Measurements from ENCODE around the gene NXPH3.

Gene NXPH3

GRCh38 chr17:49610883-49611584 lies 35.4 kb downstream of the NXPH3 start:
- Histone ChIP-seq H3K18ac (ENCODE audit: low read length) (no peak overlapping the region), H3K4me2 (ENCODE audit: insufficient read depth, low read length, poor library complexity, severe bottlenecking) (no peak overlapping the region), H3K4ac (ENCODE audit: low read length) (no peak overlapping the region), H2AFZ (ENCODE audit: low read length) (no peak overlapping the region), H3K27ac (replicated peaks; ENCODE audit: low read length) (no peak overlapping the region), H2BK12ac (ENCODE audit: low read length) (no peak overlapping the region), H2AK5ac (ENCODE audit: low read depth, low read length) (no peak overlapping the region), H3K9ac (ENCODE audit: low read depth, low read length, poor library complexity) (no peak overlapping the region), H3K23ac (ENCODE audit: low read depth, low read length, poor library complexity) (no peak overlapping the region), H2BK15ac (ENCODE audit: low read length) (no peak overlapping the region), H3K9me3 (replicated peaks in 1 of 2; ENCODE audit: control insufficient read depth in 2 of 2, insufficient read depth in 1 of 2, low read depth in 1 of 2, low read length in 2 of 2) (no peaks in the 10 kb centered on the region), H3K79me1 (ENCODE audit: low read depth, low read length) (no peaks in the 10 kb centered on the region), H2BK5ac (ENCODE audit: low read length) (no peak overlapping the region), H4K91ac (ENCODE audit: low read depth, low read length, poor library complexity) (no peak overlapping the region), H3K14ac (ENCODE audit: low read length) (no peak overlapping the region), H3K36me3 (replicated peaks in 1 of 2; ENCODE audit: control insufficient read depth in 2 of 2, insufficient read depth in 2 of 2, low read length in 2 of 2) (peaks cover 24 to 94% of the 10 kb centered on the region in 2 donors), H4K8ac (ENCODE audit: low read depth, low read length) (no peak overlapping the region), H3K4me1 (ENCODE audit: control insufficient read depth in 2 of 2, insufficient read depth in 1 of 2, low read depth in 1 of 2, low read length in 2 of 2) (no peaks in the 10 kb centered on the region), H3K4me3 (ENCODE audit: low read length in 2 of 2) (no peak overlapping the region), H2BK120ac (ENCODE audit: low read depth, low read length) (no peak overlapping the region), H3K27me3 (ENCODE audit: control insufficient read depth in 3 of 3, insufficient read depth in 3 of 3, low read depth in 1 of 3, low read length in 3 of 3) (no peaks in the 10 kb centered on the region)
- DNase-seq (ENCODE audit: low spot score): no peak
- no CpG with 5 or more reads among the region's 5 CpGs for WGBS, 2 donors (ENCODE audit: extremely low coverage in 2 of 2, insufficient read length in 2 of 2, insufficient replicate concordance in 1 of 2)

DNA sequence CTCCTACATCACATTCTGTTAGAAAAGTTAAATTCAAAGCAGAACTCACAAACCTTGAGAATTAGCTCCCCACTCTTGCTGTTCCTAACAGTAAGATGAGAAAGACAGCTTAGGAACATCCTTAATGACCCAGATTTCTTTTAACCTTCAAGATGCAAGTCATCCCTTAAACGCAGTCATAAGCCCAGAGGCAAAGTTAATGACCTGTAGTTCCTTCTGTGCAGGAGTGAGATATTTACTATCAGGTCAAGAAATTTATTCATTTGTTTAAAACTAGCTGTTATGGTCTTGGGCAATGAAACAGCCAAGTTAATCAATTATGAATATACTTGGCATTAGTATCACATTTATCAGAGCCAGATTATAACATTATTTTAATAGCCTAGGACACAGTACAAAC lies 37.1 kb downstream of the NXPH3 start:
- Histone ChIP-seq H3K4me3 (ENCODE audit: low read length in 2 of 2) (no peak overlapping the region), H3K4me1 (ENCODE audit: control insufficient read depth in 2 of 2, insufficient read depth in 1 of 2, low read depth in 1 of 2, low read length in 2 of 2) (no peaks in the 10 kb centered on the region), H2BK120ac (ENCODE audit: low read depth, low read length) (no peak overlapping the region), H2BK5ac (ENCODE audit: low read length) (no peak overlapping the region), H3K14ac (ENCODE audit: low read length) (no peak overlapping the region), H3K27ac (replicated peaks; ENCODE audit: low read length) (no peak overlapping the region), H3K4me2 (ENCODE audit: insufficient read depth, low read length, poor library complexity, severe bottlenecking) (no peak overlapping the region), H2BK15ac (ENCODE audit: low read length) (no peak overlapping the region), H2AFZ (ENCODE audit: low read length) (no peak overlapping the region), H3K9me3 (replicated peaks in 1 of 2; ENCODE audit: control insufficient read depth in 2 of 2, insufficient read depth in 1 of 2, low read depth in 1 of 2, low read length in 2 of 2) (no peaks in the 10 kb centered on the region), H4K91ac (ENCODE audit: low read depth, low read length, poor library complexity) (no peak overlapping the region), H3K18ac (ENCODE audit: low read length) (no peak overlapping the region), H4K8ac (ENCODE audit: low read depth, low read length) (no peak overlapping the region), H3K79me1 (ENCODE audit: low read depth, low read length) (no peaks in the 10 kb centered on the region), H3K9ac (ENCODE audit: low read depth, low read length, poor library complexity) (no peak overlapping the region), H3K36me3 (replicated peaks in 1 of 2; ENCODE audit: control insufficient read depth in 2 of 2, insufficient read depth in 2 of 2, low read length in 2 of 2) (peaks cover 29 to 92% of the 10 kb centered on the region in 2 donors), H3K27me3 (ENCODE audit: control insufficient read depth in 3 of 3, insufficient read depth in 3 of 3, low read depth in 1 of 3, low read length in 3 of 3) (no peaks in the 10 kb centered on the region), H2BK12ac (ENCODE audit: low read length) (no peak overlapping the region), H3K23ac (ENCODE audit: low read depth, low read length, poor library complexity) (no peak overlapping the region), H2AK5ac (ENCODE audit: low read depth, low read length) (no peak overlapping the region), H3K4ac (ENCODE audit: low read length) (no peak overlapping the region)
- no peak for DNase-seq (ENCODE audit: low spot score)
- WGBS, 2 donors (ENCODE audit: extremely low coverage in 2 of 2, insufficient read length in 2 of 2, insufficient replicate concordance in 1 of 2): no CpG with 5 or more reads among the region's 1 CpG

- H3K9ac ChIP-seq (ENCODE audit: low read depth, low read length, poor library complexity): no peak overlapping the region
- H3K4me1 ChIP-seq (ENCODE audit: control insufficient read depth in 2 of 2, insufficient read depth in 1 of 2, low read depth in 1 of 2, low read length in 2 of 2): no peaks in the 10 kb centered on the region
- no peak overlapping the region for H2BK15ac ChIP-seq (ENCODE audit: low read length)
- WGBS, 2 donors (ENCODE audit: extremely low coverage in 2 of 2, insufficient read length in 2 of 2, insufficient replicate concordance in 1 of 2): no CpG with 5 or more reads among the region's 1 CpG
- no peak overlapping the region for H3K23ac ChIP-seq (ENCODE audit: low read depth, low read length, poor library complexity)
- no peak overlapping the region for H4K8ac ChIP-seq (ENCODE audit: low read depth, low read length)
- H2AFZ ChIP-seq (ENCODE audit: low read length): no peak overlapping the region
- no peak overlapping the region for H3K4me2 ChIP-seq (ENCODE audit: insufficient read depth, low read length, poor library complexity, severe bottlenecking)
- no peak overlapping the region for H2BK5ac ChIP-seq (ENCODE audit: low read length)
- H2BK120ac ChIP-seq (ENCODE audit: low read depth, low read length): no peak overlapping the region
- no peaks in the 10 kb centered on the region for H3K79me1 ChIP-seq (ENCODE audit: low read depth, low read length)
- H3K27me3 ChIP-seq (ENCODE audit: control insufficient read depth in 3 of 3, insufficient read depth in 3 of 3, low read depth in 1 of 3, low read length in 3 of 3): no peaks in the 10 kb centered on the region
- no peak for DNase-seq (ENCODE audit: low spot score)
- no peak overlapping the region for H2BK12ac ChIP-seq (ENCODE audit: low read length)
- H3K4me3 ChIP-seq (ENCODE audit: low read length in 2 of 2): no peak overlapping the region
- H3K18ac ChIP-seq (ENCODE audit: low read length): no peak overlapping the region
- H3K36me3 ChIP-seq (replicated peaks in 1 of 2; ENCODE audit: control insufficient read depth in 2 of 2, insufficient read depth in 2 of 2, low read length in 2 of 2): peaks cover 29 to 92% of the 10 kb centered on the region in 2 donors
- no peak overlapping the region for H3K4ac ChIP-seq (ENCODE audit: low read length)
- no peaks in the 10 kb centered on the region for H3K9me3 ChIP-seq (replicated peaks in 1 of 2; ENCODE audit: control insufficient read depth in 2 of 2, insufficient read depth in 1 of 2, low read depth in 1 of 2, low read length in 2 of 2)
- no peak overlapping the region for H4K91ac ChIP-seq (ENCODE audit: low read depth, low read length, poor library complexity)
- H3K14ac ChIP-seq (ENCODE audit: low read length): no peak overlapping the region
- no peak overlapping the region for H2AK5ac ChIP-seq (ENCODE audit: low read depth, low read length)
- H3K27ac ChIP-seq (replicated peaks; ENCODE audit: low read length): no peak overlapping the region
Observed at GRCh38 chr17:49613182-49613800, 37.6 kb downstream of the NXPH3 start.

DNA sequence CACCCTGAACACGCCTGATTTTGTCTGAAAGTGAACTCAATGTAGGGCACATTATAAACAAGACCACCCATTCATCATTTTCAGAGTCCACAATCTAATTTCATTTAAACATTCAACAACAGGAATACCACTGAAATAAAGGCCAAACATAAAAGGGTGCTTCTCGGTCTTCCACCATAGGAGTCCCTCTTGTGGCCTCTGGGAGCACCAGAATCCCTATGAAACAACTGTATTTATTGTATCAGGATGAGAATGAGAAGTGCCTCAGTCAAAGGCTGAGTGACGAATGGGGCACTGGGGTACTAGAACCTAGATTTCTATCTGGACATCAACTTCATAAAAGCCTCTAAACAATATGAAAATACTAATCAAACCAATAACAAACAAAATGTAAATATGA lies 40.4 kb downstream of the NXPH3 start:
- Histone ChIP-seq H3K23ac (ENCODE audit: low read depth, low read length, poor library complexity) (no peak overlapping the region), H3K79me1 (ENCODE audit: low read depth, low read length) (no peaks in the 10 kb centered on the region), H2BK15ac (ENCODE audit: low read length) (no peak overlapping the region), H3K4ac (ENCODE audit: low read length) (no peak overlapping the region), H3K4me1 (ENCODE audit: control insufficient read depth in 2 of 2, insufficient read depth in 1 of 2, low read depth in 1 of 2, low read length in 2 of 2) (no peaks in the 10 kb centered on the region), H3K4me2 (ENCODE audit: insufficient read depth, low read length, poor library complexity, severe bottlenecking) (no peak overlapping the region), H3K36me3 (replicated peaks in 1 of 2; ENCODE audit: control insufficient read depth in 2 of 2, insufficient read depth in 2 of 2, low read length in 2 of 2) (peaks cover 27 to 93% of the 10 kb centered on the region in 2 donors), H2BK12ac (ENCODE audit: low read length) (no peak overlapping the region), H2BK120ac (ENCODE audit: low read depth, low read length) (no peak overlapping the region), H4K8ac (ENCODE audit: low read depth, low read length) (no peak overlapping the region), H3K18ac (ENCODE audit: low read length) (no peak overlapping the region), H2AK5ac (ENCODE audit: low read depth, low read length) (no peak overlapping the region), H3K4me3 (ENCODE audit: low read length in 2 of 2) (no peak overlapping the region), H3K9me3 (replicated peaks in 1 of 2; ENCODE audit: control insufficient read depth in 2 of 2, insufficient read depth in 1 of 2, low read depth in 1 of 2, low read length in 2 of 2) (no peaks in the 10 kb centered on the region), H3K27ac (replicated peaks; ENCODE audit: low read length) (no peak overlapping the region), H4K91ac (ENCODE audit: low read depth, low read length, poor library complexity) (no peak overlapping the region), H2BK5ac (ENCODE audit: low read length) (no peak overlapping the region), H3K9ac (ENCODE audit: low read depth, low read length, poor library complexity) (no peak overlapping the region), H3K14ac (ENCODE audit: low read length) (no peak overlapping the region), H2AFZ (ENCODE audit: low read length) (no peak overlapping the region), H3K27me3 (ENCODE audit: control insufficient read depth in 3 of 3, insufficient read depth in 3 of 3, low read depth in 1 of 3, low read length in 3 of 3) (no peaks in the 10 kb centered on the region)
- WGBS, 2 donors (ENCODE audit: extremely low coverage in 2 of 2, insufficient read length in 2 of 2, insufficient replicate concordance in 1 of 2): no CpG with 5 or more reads among the region's 3 CpGs
- no peak for DNase-seq (ENCODE audit: low spot score)

Measured in neuronal stem cell (in vitro differentiated cells).